ENCODE results near the gene BCL10.

DNA sequence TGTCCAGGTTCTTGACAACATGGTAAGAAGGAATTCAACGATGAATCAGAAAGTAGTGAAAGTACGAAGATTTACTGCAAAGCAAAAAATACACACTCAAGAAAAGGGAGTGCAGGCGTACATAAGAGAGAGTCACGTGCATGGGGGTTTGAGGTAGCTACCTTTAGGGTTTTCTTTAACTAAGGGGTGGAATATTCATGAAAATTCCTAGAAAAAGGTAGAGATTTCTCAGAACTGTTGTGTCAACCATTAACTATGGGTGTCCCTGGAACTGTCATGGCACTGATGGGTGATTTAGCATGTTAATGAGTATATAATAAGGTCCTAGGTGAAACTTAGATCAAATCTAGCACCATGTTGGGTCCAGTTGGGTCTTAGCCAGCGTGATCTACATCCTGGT, 53.1 kb downstream of the BCL10 start:
- TF ChIP-seq, protein P1, sequence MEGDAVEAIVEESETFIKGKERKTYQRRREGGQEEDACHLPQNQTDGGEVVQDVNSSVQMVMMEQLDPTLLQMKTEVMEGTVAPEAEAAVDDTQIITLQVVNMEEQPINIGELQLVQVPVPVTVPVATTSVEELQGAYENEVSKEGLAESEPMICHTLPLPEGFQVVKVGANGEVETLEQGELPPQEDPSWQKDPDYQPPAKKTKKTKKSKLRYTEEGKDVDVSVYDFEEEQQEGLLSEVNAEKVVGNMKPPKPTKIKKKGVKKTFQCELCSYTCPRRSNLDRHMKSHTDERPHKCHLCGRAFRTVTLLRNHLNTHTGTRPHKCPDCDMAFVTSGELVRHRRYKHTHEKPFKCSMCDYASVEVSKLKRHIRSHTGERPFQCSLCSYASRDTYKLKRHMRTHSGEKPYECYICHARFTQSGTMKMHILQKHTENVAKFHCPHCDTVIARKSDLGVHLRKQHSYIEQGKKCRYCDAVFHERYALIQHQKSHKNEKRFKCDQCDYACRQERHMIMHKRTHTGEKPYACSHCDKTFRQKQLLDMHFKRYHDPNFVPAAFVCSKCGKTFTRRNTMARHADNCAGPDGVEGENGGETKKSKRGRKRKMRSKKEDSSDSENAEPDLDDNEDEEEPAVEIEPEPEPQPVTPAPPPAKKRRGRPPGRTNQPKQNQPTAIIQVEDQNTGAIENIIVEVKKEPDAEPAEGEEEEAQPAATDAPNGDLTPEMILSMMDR (conservative IDR thresholded peaks at IDR 0.05; ENCODE audit: low read depth, low read length): no peak
- no peak for TF ChIP-seq EZH2phosphoT487 (IDR thresholded peaks at IDR 0.05; ENCODE audit: borderline replicate concordance, low read length)
- no peak for TF ChIP-seq EZH2 (IDR thresholded peaks at IDR 0.05; ENCODE audit: low read length, unreplicated experiment)
